Tibial nerve (tissue), 4 donors: ENCODE data around the gene CLMP. TPM values are rescaled to one million over a fixed set of nuclear protein-coding genes. Genes with fewer than 3 reads are reported as not detected.

ENCODE experiments used
- DNase-seq, 2 donors: peaks; one replicate each; pipeline ENCODE4 v3.0.0-alpha.2; 2019; ENCODE audit warnings: low spot score in 2 of 2
- H3K27ac ChIP-seq, 4 donors: fragments of 200-600 bp; sonication (generic) in 3 of 4; one replicate each; pipeline ENCODE4 v1.5.1; 2017 to 2019; ENCODE audit warnings: mild to moderate bottlenecking in 1 of 4
- H3K27me3 ChIP-seq, 2 donors: fragments of 200-600 bp; sonication (generic) in 1 of 2; one replicate each; pipeline versions ENCODE4 v1.5.1 to v1.6.0; 2017 to 2019
- H3K36me3 ChIP-seq, 3 donors: fragments of 200-600 bp; sonication (generic); one replicate each; pipeline ENCODE4 v1.5.1; 2018 to 2019
- H3K4me1 ChIP-seq, 4 donors: fragments of 200-600 bp; sonication (generic) in 3 of 4; one replicate each; pipeline ENCODE4 v1.5.1; 2017 to 2019
- H3K4me3 ChIP-seq, 4 donors: fragments of 200-600 bp; sonication (generic) in 3 of 4; one replicate each; pipeline ENCODE4 v1.5.1; 2017 to 2019; ENCODE audit warnings: mild to moderate bottlenecking in 1 of 4, moderate library complexity in 1 of 4
- H3K9me3 ChIP-seq, 4 donors: fragments of 200-600 bp; sonication (generic) in 3 of 4; one replicate each; pipeline ENCODE4 v1.5.1; 2017 to 2019
- EP300 ChIP-seq, 2 donors: sonication (generic); formaldehyde crosslinking; IDR thresholded peaks; one replicate each; pipeline ENCODE4 v1.6.1; 2017; ENCODE audit warnings: antibody characterized with exemption in 2 of 2, mild to moderate bottlenecking in 1 of 2
- POLR2A ChIP-seq, 2 donors: fragments of 450-650 bp; IDR thresholded peaks; one replicate each; pipeline ENCODE4 v1.6.1; 2017; ENCODE audit warnings: antibody characterized with exemption in 2 of 2, mild to moderate bottlenecking in 2 of 2, moderate library complexity in 2 of 2
- WGBS, 2 donors: methylation state at CpG; one replicate each; pipeline ENCODE4 v1.1.5; 2018; 5-methylcytosine and 5-hydroxymethylcytosine counted together
- total RNA-seq, 4 donors: library from RNA; depleted of rRNA; stranded (reverse); fragments of >200 nt; gene quantifications; one replicate each; pipeline ENCODE4 v1.1.0, GENCODE V29; 2016
- TF ChIP-seq, protein P1 (sequence below), 5 experiments: fragments of 200-600 bp in 3 of 5; fragments of 450-650 bp in 2 of 5; sonication (generic) in 3 of 5; IDR thresholded peaks; one replicate each; pipeline ENCODE4 v1.5.1; 2016 to 2019; ENCODE audit warnings: antibody characterized with exemption in 5 of 5, mild to moderate bottlenecking in 3 of 5, moderate library complexity in 2 of 5

The CLMP gene
- total RNA-seq, 4 donors from 2014 or later: 82.5 to 98.6 (median 89.7) TPM

DNA sequence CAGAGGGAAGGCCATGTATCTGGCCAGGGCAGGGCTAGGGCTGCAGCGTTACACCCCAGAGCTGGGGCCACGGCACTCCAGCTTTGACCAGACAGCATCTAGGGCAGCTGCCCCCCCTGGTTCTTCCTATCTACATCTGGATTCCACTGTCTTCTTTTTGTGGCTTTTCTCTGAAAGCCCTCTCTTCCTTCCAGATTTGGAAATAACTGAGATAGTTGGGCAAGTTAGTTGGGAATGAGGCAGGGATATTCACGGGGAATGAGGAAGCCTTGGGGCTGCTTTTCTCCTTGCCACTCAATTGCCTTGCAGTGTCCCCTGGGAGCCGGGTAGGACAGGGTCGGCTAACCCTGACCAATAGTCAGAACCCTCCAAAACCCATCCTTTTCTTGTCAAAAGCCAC lies 26.8 kb downstream of the CLMP start:
- no peak overlapping the region for H3K27ac ChIP-seq
- H3K36me3 ChIP-seq: no peaks in the 10 kb centered on the region
- peaks cover 0 to 18% (median 0%) of the 10 kb centered on the region in 4 donors for H3K4me1 ChIP-seq
- H3K9me3 ChIP-seq: no peaks in the 10 kb centered on the region
- no peaks in the 10 kb centered on the region for H3K27me3 ChIP-seq
- DNase-seq: no peak
- 75 to 83% methylated on average over 5 of the region's 5 CpGs for WGBS, 2 donors
- no peak overlapping the region for H3K4me3 ChIP-seq
- TF ChIP-seq POLR2A (IDR thresholded peaks at IDR 0.05) (no peak), EP300 (IDR thresholded peaks at IDR 0.05) (no peak)
- TF ChIP-seq, protein P1, sequence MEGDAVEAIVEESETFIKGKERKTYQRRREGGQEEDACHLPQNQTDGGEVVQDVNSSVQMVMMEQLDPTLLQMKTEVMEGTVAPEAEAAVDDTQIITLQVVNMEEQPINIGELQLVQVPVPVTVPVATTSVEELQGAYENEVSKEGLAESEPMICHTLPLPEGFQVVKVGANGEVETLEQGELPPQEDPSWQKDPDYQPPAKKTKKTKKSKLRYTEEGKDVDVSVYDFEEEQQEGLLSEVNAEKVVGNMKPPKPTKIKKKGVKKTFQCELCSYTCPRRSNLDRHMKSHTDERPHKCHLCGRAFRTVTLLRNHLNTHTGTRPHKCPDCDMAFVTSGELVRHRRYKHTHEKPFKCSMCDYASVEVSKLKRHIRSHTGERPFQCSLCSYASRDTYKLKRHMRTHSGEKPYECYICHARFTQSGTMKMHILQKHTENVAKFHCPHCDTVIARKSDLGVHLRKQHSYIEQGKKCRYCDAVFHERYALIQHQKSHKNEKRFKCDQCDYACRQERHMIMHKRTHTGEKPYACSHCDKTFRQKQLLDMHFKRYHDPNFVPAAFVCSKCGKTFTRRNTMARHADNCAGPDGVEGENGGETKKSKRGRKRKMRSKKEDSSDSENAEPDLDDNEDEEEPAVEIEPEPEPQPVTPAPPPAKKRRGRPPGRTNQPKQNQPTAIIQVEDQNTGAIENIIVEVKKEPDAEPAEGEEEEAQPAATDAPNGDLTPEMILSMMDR (IDR thresholded peaks at IDR 0.05): no peak

DNA sequence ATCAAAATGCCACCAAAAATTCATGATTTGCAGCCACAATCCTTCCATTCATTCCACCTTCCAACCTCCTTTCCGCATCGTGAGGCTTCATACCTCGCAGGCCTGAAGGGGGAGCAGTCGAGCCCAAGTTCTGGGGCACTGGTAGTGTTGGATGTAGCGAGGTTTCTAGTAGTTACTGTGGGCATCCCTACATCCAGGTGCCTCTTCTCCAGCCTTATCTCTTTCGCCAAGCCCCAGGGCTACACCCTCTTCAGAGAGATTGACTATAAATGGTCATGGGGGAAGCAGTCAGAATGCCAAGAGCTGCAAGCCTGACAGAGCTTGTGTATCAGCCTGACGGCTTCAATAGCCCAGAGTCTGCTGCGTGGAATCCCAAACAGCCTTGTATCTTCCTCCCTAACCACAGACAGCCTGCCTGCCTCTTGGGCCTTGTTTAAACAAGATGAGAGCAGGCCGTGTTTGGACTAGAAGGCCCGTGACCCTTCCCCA lies 28.9 kb downstream of the CLMP start:
- no peak for TF ChIP-seq EP300 (IDR thresholded peaks at IDR 0.05)
- TF ChIP-seq, protein P1 (IDR thresholded peaks at IDR 0.05): peak; percentile 26 to 53 (median 31)
- no peak for TF ChIP-seq POLR2A (IDR thresholded peaks at IDR 0.05)
- DNase-seq: peak; percentile 35 to 40
- H3K27me3 ChIP-seq: no peaks in the 10 kb centered on the region
- no peaks in the 10 kb centered on the region for H3K9me3 ChIP-seq
- H3K4me1 ChIP-seq: peaks cover 0 to 16% (median 0%) of the 10 kb centered on the region in 4 donors
- H3K27ac ChIP-seq: no peak overlapping the region
- H3K4me3 ChIP-seq: no peak overlapping the region
- 45 to 61% methylated on average over 10 of the region's 10 CpGs for WGBS, 2 donors
- H3K36me3 ChIP-seq: no peaks in the 10 kb centered on the region

DNA sequence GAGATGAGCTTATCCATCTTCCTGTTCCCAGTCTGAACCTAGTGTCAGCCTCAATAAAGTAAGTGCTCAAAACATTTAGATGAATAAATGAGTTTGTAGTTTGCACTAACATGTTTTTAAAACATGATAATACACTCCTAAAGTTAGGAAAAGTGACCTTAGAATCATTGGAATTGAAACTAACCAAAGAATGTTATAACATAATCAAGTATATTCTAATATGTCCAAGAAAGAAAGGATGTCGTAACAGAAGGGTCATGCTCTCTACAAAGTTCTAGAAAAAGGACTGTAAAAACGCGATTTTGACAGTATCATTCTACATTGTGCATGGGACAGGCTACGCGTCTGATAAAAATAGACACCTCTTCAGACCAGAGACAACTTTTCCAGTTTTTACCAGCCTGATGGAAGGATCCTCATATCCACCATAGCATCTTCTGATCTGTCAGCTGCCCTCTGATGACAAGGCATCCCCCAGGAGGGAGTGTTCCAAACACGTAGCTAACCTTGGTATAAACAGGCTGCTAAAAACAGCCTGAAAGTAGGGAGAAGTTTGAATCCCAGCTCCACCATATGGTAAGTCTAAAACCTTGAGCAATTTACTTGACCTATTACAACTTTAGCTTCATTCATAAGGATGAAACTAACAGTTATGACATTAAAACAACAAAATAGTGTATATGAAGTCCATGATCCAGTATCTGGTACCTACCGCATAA lies 30.2 kb downstream of the CLMP start:
- Histone ChIP-seq H3K27ac (no peak overlapping the region), H3K36me3 (no peaks in the 10 kb centered on the region), H3K4me3 (no peak overlapping the region), H3K4me1 (peaks cover 0 to 16% (median 0%) of the 10 kb centered on the region in 4 donors), H3K9me3 (no peaks in the 10 kb centered on the region), H3K27me3 (no peaks in the 10 kb centered on the region)
- no peak for DNase-seq
- 86 to 90% methylated on average over 7 of the region's 7 CpGs for WGBS, 2 donors
- TF ChIP-seq POLR2A (IDR thresholded peaks at IDR 0.05) (no peak), EP300 (IDR thresholded peaks at IDR 0.05) (no peak)
- TF ChIP-seq, protein P1 (IDR thresholded peaks at IDR 0.05): no peak

DNA sequence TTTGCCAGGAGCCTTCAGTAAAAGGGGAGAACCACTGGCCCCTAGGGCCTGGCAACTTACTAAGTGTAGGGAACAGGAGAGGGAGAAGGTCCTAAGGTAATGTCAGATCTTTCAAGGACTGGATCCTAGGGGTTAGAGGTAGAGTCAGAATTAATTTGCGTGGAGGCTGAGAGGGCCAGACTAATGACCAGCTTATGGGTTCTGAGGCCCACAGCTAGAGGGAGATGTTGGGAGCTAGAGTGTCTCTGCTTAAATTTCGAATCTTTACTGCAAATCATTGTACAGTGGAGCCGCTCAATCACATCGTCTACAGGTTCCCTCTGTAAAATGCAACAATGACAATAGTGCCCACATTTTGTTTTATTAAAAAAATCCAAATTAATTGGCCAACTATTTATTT lies 31.4 kb downstream of the CLMP start:
- Histone ChIP-seq H3K9me3 (no peaks in the 10 kb centered on the region), H3K36me3 (no peaks in the 10 kb centered on the region), H3K4me1 (peaks cover 0 to 16% (median 0%) of the 10 kb centered on the region in 4 donors), H3K4me3 (no peak overlapping the region), H3K27ac (no peak overlapping the region), H3K27me3 (no peaks in the 10 kb centered on the region)
- no peak for DNase-seq
- 91 to 95% methylated on average over 4 of the region's 4 CpGs for WGBS, 2 donors
- TF ChIP-seq POLR2A (IDR thresholded peaks at IDR 0.05) (no peak), EP300 (IDR thresholded peaks at IDR 0.05) (no peak)
- TF ChIP-seq, protein P1 (IDR thresholded peaks at IDR 0.05): no peak

DNA sequence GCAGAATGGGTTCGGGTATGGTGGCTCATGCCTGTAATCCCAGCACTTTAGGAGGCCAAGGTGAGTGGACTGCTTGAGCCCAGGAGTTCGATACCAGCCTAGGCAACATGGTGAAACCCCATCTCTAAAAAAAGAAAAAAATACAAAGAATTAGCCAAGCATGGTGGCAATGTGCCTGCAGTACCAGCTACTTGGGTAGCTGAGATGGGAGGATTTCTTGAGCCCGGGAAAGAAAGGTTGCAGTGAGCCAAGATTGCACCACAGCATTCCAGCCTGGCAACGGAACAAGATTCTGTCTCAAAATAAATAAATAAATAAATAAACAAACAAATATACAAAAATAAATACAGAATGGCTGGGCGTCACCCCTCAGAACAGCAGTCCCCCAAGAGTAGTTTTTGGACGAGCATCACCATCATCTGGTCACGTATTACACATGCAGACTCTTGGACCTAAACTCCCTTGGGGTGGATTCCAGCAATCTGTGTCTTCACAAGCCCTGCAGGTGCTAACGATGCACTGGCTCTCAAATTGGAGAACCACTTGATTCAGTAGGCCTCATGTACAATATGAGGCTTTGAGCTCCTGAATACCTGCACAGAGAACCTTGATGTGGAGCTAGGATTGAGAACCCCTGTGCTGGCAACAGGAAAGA lies 33.5 kb downstream of the CLMP start:
- Histone ChIP-seq H3K27me3 (no peaks in the 10 kb centered on the region), H3K4me3 (no peak overlapping the region), H3K9me3 (no peaks in the 10 kb centered on the region), H3K27ac (no peak overlapping the region), H3K36me3 (no peaks in the 10 kb centered on the region), H3K4me1 (peaks cover 0 to 8% (median 0%) of the 10 kb centered on the region in 4 donors)
- no peak for DNase-seq
- TF ChIP-seq EP300 (IDR thresholded peaks at IDR 0.05) (no peak), POLR2A (IDR thresholded peaks at IDR 0.05) (no peak)
- TF ChIP-seq, protein P1 (IDR thresholded peaks at IDR 0.05): no peak
- 74 to 81% methylated on average over 8 of the region's 8 CpGs for WGBS, 2 donors
